A549 (cell line): Measurements from ENCODE around the gene SMPDL3B. TPM values are rescaled to one million over a fixed set of nuclear protein-coding genes. Genes with fewer than 3 reads are reported as not detected.

Experiments
- ATAC-seq, 2 experiments: fragments of 200-7000 bp in 1 of 2; fragments of >200 bp in 1 of 2; cut with Nextera tagmentation in 1 of 2; cut with Tn5 transposase in 1 of 2; 3 replicates each; pipeline versions ENCODE4 v1.8.0 to v1.9.1; 2018 to 2020; ENCODE audit warnings: mild to moderate bottlenecking in 1 of 2, moderate library complexity in 1 of 2
- CTCF ChIA-PET: fragments of 300-600 bp; sonication (Branson Sonifier 250); formaldehyde crosslinking; extraction: SDS; loops from one replicate; lab custom pipeline; 2021; ENCODE audit warnings: antibody characterized with exemption, inconsistent platforms; lab: Yijun Ruan, JAX
- POLR2A ChIA-PET: fragments of 350-600 bp; formaldehyde crosslinking; extraction: SDS; loops from one replicate; lab custom pipeline; 2021; ENCODE audit warnings: antibody characterized with exemption, inconsistent platforms; lab: Yijun Ruan, JAX
- DNase-seq, 2 experiments: peaks; one replicate each; pipeline versions ENCODE4 v3.0.0 to v3.0.0-alpha.2; 2011 to 2016; ENCODE audit warnings: low read depth in 1 of 2, low spot score in 1 of 2
- FAIRE-seq: peaks from 2 replicates; lab custom pipeline; 2011; peaks lifted over from hg19 to GRCh38; lab: Jason Lieb, UNC
- H3K27ac ChIP-seq, 2 experiments: fragments of >200 bp; sonication (Bioruptor Twin); formaldehyde crosslinking; 3 replicates each; pipeline ENCODE4 v1.5.1; 2016 to 2017
- H3K4me1 ChIP-seq: fragments of >200 bp; sonication (Bioruptor Twin); formaldehyde crosslinking; 3 replicates; pipeline ENCODE4 v1.6.1; 2016
- H3K4me2 ChIP-seq: fragments of >200 bp; sonication (Bioruptor Twin); formaldehyde crosslinking; 3 replicates; pipeline ENCODE4 v1.6.1; 2016
- H3K4me3 ChIP-seq: fragments of >200 bp; sonication (Bioruptor Twin); formaldehyde crosslinking; 3 replicates; pipeline ENCODE4 v1.5.1; 2016
- H3K9me3 ChIP-seq: fragments of >200 bp; sonication (Bioruptor Twin); formaldehyde crosslinking; 3 replicates; pipeline ENCODE4 v1.6.1; 2016
- BHLHE40 ChIP-seq: IDR thresholded peaks from 2 replicates; pipeline ENCODE4 v1.6.1; 2012; ENCODE audit warnings: low read depth, low read length, inconsistent platforms
- CBX8 ChIP-seq: fragments of 200-600 bp; sonication (generic); IDR thresholded peaks from 2 replicates; pipeline ENCODE4 v1.6.1; 2016
- CEBPB ChIP-seq, 2 experiments: fragments of >200 bp in 1 of 2; sonication (Bioruptor Twin) in 1 of 2; formaldehyde crosslinking in 1 of 2; IDR thresholded peaks; 2 replicates each; pipeline ENCODE4 v1.6.1; 2012 to 2016
- CTCF ChIP-seq: fragments of >200 bp; sonication (Bioruptor Twin); formaldehyde crosslinking; IDR thresholded peaks from 3 replicates; pipeline ENCODE4 v1.5.1; 2016
- E2F6 ChIP-seq: IDR thresholded peaks from 2 replicates; pipeline ENCODE4 v1.6.1; 2012; ENCODE audit warnings: low read depth, borderline replicate concordance
- ELK1 ChIP-seq: fragments of 150-350 bp; IDR thresholded peaks from 2 replicates; pipeline ENCODE4 v1.6.1; 2014; ENCODE audit warnings: low read depth, mild to moderate bottlenecking, low read length
- FOSL2 ChIP-seq, 2 experiments: fragments of 450-650 bp in 1 of 2; fragments of >200 bp in 1 of 2; sonication (Bioruptor Twin) in 1 of 2; formaldehyde crosslinking; IDR thresholded peaks; 2 replicates each; pipeline versions ENCODE4 v1.5.0 to v1.6.1; 2016 to 2020; ENCODE audit warnings: mild to moderate bottlenecking in 1 of 2, moderate library complexity in 1 of 2
- FOXS1 ChIP-seq: fragments of 250-450 bp; sonication (Bioruptor Pico); IDR thresholded peaks from 2 replicates; pipeline ENCODE4 v1.5.0; 2020; ENCODE audit warnings: mild to moderate bottlenecking, moderate library complexity
- GATA3 ChIP-seq: IDR thresholded peaks from 2 replicates; pipeline ENCODE4 v1.6.1; 2012; ENCODE audit warnings: borderline replicate concordance
- HDAC2 ChIP-seq: fragments of 200-600 bp; sonication (generic); IDR thresholded peaks from 2 replicates; pipeline ENCODE4 v1.6.1; 2016
- HES2 ChIP-seq: fragments of >200 bp; sonication (Bioruptor Twin); formaldehyde crosslinking; IDR thresholded peaks from 2 replicates; pipeline ENCODE4 v1.6.1; 2016
- HEYL ChIP-seq: fragments of 250-450 bp; sonication (Bioruptor Pico); IDR thresholded peaks from 2 replicates; pipeline ENCODE4 v1.8.0; 2021; ENCODE audit warnings: mild to moderate bottlenecking, moderate library complexity
- JUN ChIP-seq, 2 experiments: fragments of >200 bp; sonication (Bioruptor Twin); formaldehyde crosslinking; IDR thresholded peaks; 2 replicates in 1 of 2; 3 replicates in 1 of 2; pipeline ENCODE4 v1.6.1; 2016 to 2017
- KDM5A ChIP-seq: fragments of 200-600 bp; sonication (generic); IDR thresholded peaks from 2 replicates; pipeline ENCODE4 v1.6.1; 2016; ENCODE audit warnings: antibody characterized with exemption, mild to moderate bottlenecking
- MAFK ChIP-seq: fragments of 450-650 bp; IDR thresholded peaks from 2 replicates; pipeline ENCODE4 v1.6.1; 2014; ENCODE audit not compliant: partially characterized antibody
- MAZ ChIP-seq: fragments of 150-350 bp; IDR thresholded peaks from 2 replicates; pipeline ENCODE4 v1.6.1; 2014; ENCODE audit warnings: antibody characterized with exemption, low read depth, low read length, borderline replicate concordance
- NR3C1 ChIP-seq: fragments of >200 bp; sonication (Bioruptor Twin); formaldehyde crosslinking; IDR thresholded peaks from 3 replicates; pipeline ENCODE4 v1.6.1; 2017
- PBX3 ChIP-seq: IDR thresholded peaks from 2 replicates; pipeline ENCODE4 v1.6.1; 2012
- RARB ChIP-seq: fragments of 250-450 bp; sonication (Bioruptor Pico); IDR thresholded peaks from 2 replicates; pipeline ENCODE4 v1.8.0; 2021; ENCODE audit warnings: mild to moderate bottlenecking, moderate library complexity
- REST ChIP-seq: fragments of 200-600 bp; sonication (generic); IDR thresholded peaks from 2 replicates; pipeline ENCODE4 v1.6.1; 2016; ENCODE audit warnings: antibody characterized with exemption, mild to moderate bottlenecking, moderate library complexity
- RNF2 ChIP-seq: fragments of 200-600 bp; sonication (generic); IDR thresholded peaks from 2 replicates; pipeline ENCODE4 v1.6.1; 2016; ENCODE audit warnings: low read depth, mild to moderate bottlenecking, antibody characterized with exemption, moderate library complexity, borderline replicate concordance
- SMC3 ChIP-seq: fragments of >200 bp; sonication (Bioruptor Twin); formaldehyde crosslinking; IDR thresholded peaks from 3 replicates; pipeline ENCODE4 v1.6.1; 2018; ENCODE audit warnings: inconsistent platforms
- SREBF2 ChIP-seq: fragments of 450-650 bp; IDR thresholded peaks from 2 replicates; pipeline ENCODE4 v1.6.1; 2014; ENCODE audit warnings: mild to moderate bottlenecking, moderate library complexity
- TFCP2L1 ChIP-seq: fragments of 250-450 bp; sonication (Bioruptor Pico); IDR thresholded peaks from 2 replicates; pipeline ENCODE4 v1.5.0; 2021; ENCODE audit warnings: mild to moderate bottlenecking
- USF2 ChIP-seq: fragments of 450-650 bp; IDR thresholded peaks from 2 replicates; pipeline ENCODE4 v1.6.1; 2014; ENCODE audit warnings: antibody characterized with exemption
- ZFP36 ChIP-seq: fragments of 450-650 bp; IDR thresholded peaks from 2 replicates; pipeline ENCODE4 v1.6.1; 2014; ENCODE audit warnings: borderline replicate concordance; ENCODE audit not compliant: partially characterized antibody
- ZSCAN20 ChIP-seq: fragments of 250-450 bp; sonication (Bioruptor Pico); IDR thresholded peaks from 2 replicates; pipeline ENCODE4 v1.8.0; 2022; ENCODE audit warnings: mild to moderate bottlenecking, moderate library complexity
- WGBS: methylation state at CpG from one replicate; pipeline ENCODE4 v1.1.6; 2017; ENCODE audit errors: missing lambda C conversion rate; 5-methylcytosine and 5-hydroxymethylcytosine counted together
- polyA plus RNA-seq, 4 experiments: library from polyadenylated mRNA; depleted of rRNA in 3 of 4; stranded (reverse); fragments of >200 nt; fragmentation: RNase III in 1 of 4; extraction: RNeasy Plus Mini Kit Qiagen cat#74134 plus additional on column Dnase treatment in 1 of 4; gene quantifications; 2 replicates in 3 of 4; 3 replicates in 1 of 4; pipeline ENCODE4 v1.2.3, GENCODE V29; 2011 to 2017

Gene SMPDL3B
- polyA plus RNA-seq, 2 of the 4 experiments (the other 2 are of a cell fraction) = 1.7 to 4.0 TPM

- TF ChIP-seq RARB (no peak), ELK1 (no peak), REST (no peak), RNF2 (no peak), ZFP36 (no peak), CEBPB (IDR thresholded peaks at IDR 0.05) (no peak), CBX8 (no peak), E2F6 (no peak), USF2 (no peak), MAZ (no peak), GATA3 (no peak), JUN (IDR thresholded peaks at IDR 0.05) (no peak), HES2 (no peak), MAFK (no peak), FOSL2 (IDR thresholded peaks at IDR 0.05) (no peak), FOSL2 (CRISPR knock-in tag; IDR thresholded peaks at IDR 0.05) (no peak), HEYL (no peak), SREBF2 (no peak), FOXS1 (CRISPR knock-in tag) (no peak), TFCP2L1 (CRISPR knock-in tag) (no peak), KDM5A (no peak)
- POLR2A ChIA-PET = no interaction called here
- CTCF ChIA-PET = no interaction called here
- Histone ChIP-seq H3K27ac (no peak overlapping the region), H3K9me3 (no peaks in the 10 kb centered on the region), H3K4me3 (no peak overlapping the region), H3K4me1 (peaks cover 5% of the 10 kb centered on the region; the same call in 1 of the 3 replicates), H3K4me2 (no peak overlapping the region)
- WGBS = 84% methylated on average over 10 of the region's 10 CpGs
- DNase-seq (no peak), FAIRE-seq (no peak), ATAC-seq (no peak)
Measured at GRCh38 chr1:27954186-27954585, 19.4 kb downstream of the SMPDL3B start.

- POLR2A ChIA-PET = no interaction called here
- TF ChIP-seq ZSCAN20 (CRISPR knock-in tag) (no peak), KDM5A (no peak), SMC3 (no peak), HDAC2 (no peak), CTCF (no peak), NR3C1 (no peak), USF2 (no peak), MAZ (no peak), PBX3 (no peak), E2F6 (no peak), HEYL (no peak), JUN (IDR thresholded peaks at IDR 0.05) (no peak), BHLHE40 (no peak)
Measured at GRCh38 chr1:27955076-27955475, 20.3 kb downstream of the SMPDL3B start.

More at GRCh38 chr1:27955076-27955475, 20.3 kb downstream of the SMPDL3B start:
- H3K9me3 ChIP-seq = no peaks in the 10 kb centered on the region
- CTCF ChIA-PET = no interaction called here
- H3K4me3 ChIP-seq = no peak overlapping the region
- H3K27ac ChIP-seq = no peak overlapping the region
- H3K4me1 ChIP-seq = peaks cover 5% of the 10 kb centered on the region
- no peak for DNase-seq
- FAIRE-seq = no peak
- no peak overlapping the region for H3K4me2 ChIP-seq
- WGBS = 41% methylated on average over 5 of the region's 6 CpGs
- no peak for ATAC-seq
